Mucosa of descending colon (tissue), 3 donors: ENCODE data around the gene NADK2. TPM values are rescaled to one million over a fixed set of nuclear protein-coding genes. Genes with fewer than 3 reads are reported as not detected.

Experiments
- ATAC-seq: fragments of 200-7000 bp; cut with Tn5 transposase; one replicate; pipeline ENCODE4 v1.9.1; 2020; ENCODE audit warnings: mild to moderate bottlenecking, moderate library complexity
- DNase-seq, 3 donors: peaks; one replicate each; pipeline ENCODE4 v3.0.0-alpha.2; 2020
- H3K36me3 ChIP-seq: fragments of 200-600 bp; one replicate; pipeline ENCODE4 v1.8.0; 2021; ENCODE audit warnings: low read depth, mild to moderate bottlenecking
- H3K4me1 ChIP-seq: fragments of 200-600 bp; one replicate; pipeline ENCODE4 v1.8.0; 2021; ENCODE audit warnings: low read depth, mild to moderate bottlenecking
- H3K4me3 ChIP-seq: fragments of 200-600 bp; one replicate; pipeline ENCODE4 v1.8.0; 2021; ENCODE audit warnings: mild to moderate bottlenecking
- H3K9me3 ChIP-seq: fragments of 200-600 bp; one replicate; pipeline ENCODE4 v1.8.0; 2021; ENCODE audit warnings: mild to moderate bottlenecking
- intact Hi-C, 2 donors: fragments of 100-400 bp; cut with DNase I in 1 of 2; cut with micrococcal nuclease in 1 of 2; formaldehyde crosslinking; loops; one replicate each; pipeline versions ENCODE4 v1.11.0 to v1.11.1; 2022; cut with DNase I, micrococcal nuclease
- total RNA-seq, 3 donors: library from RNA; stranded (reverse); fragmentation: NEBNext Ultra II Directional in 2 of 3; extraction: Animal tissue kit (Norgen Biotek cat#: 25700) in 2 of 3; gene quantifications; one replicate each; pipeline versions ENCODE4 v1.2.1 to v1.2.4, GENCODE V29; 2021 to 2023
- TF ChIP-seq, protein P1 (sequence below): fragments of 200-600 bp; IDR thresholded peaks from one replicate; pipeline ENCODE4 v1.8.0; 2022; ENCODE audit warnings: antibody characterized with exemption, mild to moderate bottlenecking
- donor health status: DM: no; HTN: no; CAD: no; lungs with moderate emphysema.
- donor health status: DM: no; HTN: no; CAD: no.
- donor health status: DM: no; HTN: yes; CAD: no.

NADK2 gene
- total RNA-seq, 3 donors from 2014 or later, result 24.3 to 50.3 (median 24.8) TPM

DNA sequence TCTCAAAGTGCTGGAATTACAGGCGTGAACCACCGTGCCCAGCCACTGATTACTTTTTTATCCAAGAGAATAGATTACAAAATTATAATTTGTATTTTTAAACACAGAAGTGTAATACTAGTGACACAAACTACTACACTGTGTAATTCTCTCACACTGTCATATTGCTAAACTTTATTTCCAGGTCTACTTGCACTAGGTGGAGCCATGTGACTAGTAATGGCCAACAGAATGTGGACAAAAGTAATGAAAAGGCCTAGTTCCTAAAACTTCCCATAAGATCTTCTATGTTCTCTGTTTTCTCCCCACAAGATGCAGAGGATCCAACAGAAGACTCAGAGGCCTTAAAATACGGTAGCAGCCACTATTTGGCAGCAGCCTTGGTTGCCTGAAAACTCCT lies 27.3 kb downstream of the NADK2 start:
- Histone ChIP-seq H3K4me1 (no peaks in the 10 kb centered on the region), H3K36me3 (no peaks in the 10 kb centered on the region), H3K9me3 (no peaks in the 10 kb centered on the region), H3K4me3 (no peak overlapping the region)
- DNase-seq (no peak), ATAC-seq (no peak)
- TF ChIP-seq, protein P1, sequence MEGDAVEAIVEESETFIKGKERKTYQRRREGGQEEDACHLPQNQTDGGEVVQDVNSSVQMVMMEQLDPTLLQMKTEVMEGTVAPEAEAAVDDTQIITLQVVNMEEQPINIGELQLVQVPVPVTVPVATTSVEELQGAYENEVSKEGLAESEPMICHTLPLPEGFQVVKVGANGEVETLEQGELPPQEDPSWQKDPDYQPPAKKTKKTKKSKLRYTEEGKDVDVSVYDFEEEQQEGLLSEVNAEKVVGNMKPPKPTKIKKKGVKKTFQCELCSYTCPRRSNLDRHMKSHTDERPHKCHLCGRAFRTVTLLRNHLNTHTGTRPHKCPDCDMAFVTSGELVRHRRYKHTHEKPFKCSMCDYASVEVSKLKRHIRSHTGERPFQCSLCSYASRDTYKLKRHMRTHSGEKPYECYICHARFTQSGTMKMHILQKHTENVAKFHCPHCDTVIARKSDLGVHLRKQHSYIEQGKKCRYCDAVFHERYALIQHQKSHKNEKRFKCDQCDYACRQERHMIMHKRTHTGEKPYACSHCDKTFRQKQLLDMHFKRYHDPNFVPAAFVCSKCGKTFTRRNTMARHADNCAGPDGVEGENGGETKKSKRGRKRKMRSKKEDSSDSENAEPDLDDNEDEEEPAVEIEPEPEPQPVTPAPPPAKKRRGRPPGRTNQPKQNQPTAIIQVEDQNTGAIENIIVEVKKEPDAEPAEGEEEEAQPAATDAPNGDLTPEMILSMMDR, result no peak
- intact Hi-C loops, result no loop called here

DNA sequence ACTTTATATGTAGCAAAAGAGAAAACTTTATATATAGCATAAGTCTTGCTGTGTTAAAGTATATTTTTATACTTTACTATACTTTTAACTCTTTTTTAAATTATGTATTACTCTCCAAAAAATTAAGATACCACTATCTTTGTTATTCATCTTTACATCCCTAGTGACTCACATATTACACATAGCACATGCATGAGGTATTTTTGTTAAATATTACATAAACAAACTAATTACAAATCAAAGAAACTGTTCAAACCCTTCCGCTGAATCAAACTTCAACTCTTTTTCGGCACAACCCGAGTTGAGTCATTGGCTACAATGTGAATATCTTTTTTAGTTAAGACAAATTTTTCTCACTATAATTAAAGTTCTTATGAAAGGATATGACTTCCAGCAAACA lies 32.1 kb downstream of the NADK2 start:
- Histone ChIP-seq H3K36me3 (no peaks in the 10 kb centered on the region), H3K9me3 (no peaks in the 10 kb centered on the region), H3K4me3 (no peak overlapping the region), H3K4me1 (no peaks in the 10 kb centered on the region)
- DNase-seq (no peak), ATAC-seq (no peak)
- intact Hi-C loops, result no loop called here
- TF ChIP-seq, protein P1, result no peak

DNA sequence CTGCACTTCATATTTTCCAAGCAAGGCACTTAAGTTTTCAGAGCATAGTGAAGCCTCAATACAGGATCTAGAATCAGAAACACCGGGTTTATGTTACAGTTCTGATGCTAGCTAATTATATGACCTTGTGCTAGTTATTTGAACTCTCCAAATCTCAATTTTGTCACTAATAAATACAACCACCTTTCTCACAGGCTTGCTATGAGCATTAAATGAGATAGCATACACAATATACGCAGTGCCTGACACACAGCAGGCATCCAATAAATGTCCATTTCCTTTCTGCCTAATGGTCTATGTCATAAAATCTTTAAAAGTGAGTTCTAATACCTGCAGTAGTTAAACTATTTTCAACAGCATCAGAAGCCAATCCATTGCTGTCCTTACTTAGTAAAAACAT lies 32.9 kb downstream of the NADK2 start:
- no peaks in the 10 kb centered on the region for H3K4me1 ChIP-seq
- no peaks in the 10 kb centered on the region for H3K36me3 ChIP-seq
- DNase-seq (no peak), ATAC-seq (no peak)
- intact Hi-C loops, result no loop called here
- H3K9me3 ChIP-seq, result no peaks in the 10 kb centered on the region
- TF ChIP-seq, protein P1, result no peak
- no peak overlapping the region for H3K4me3 ChIP-seq

DNA sequence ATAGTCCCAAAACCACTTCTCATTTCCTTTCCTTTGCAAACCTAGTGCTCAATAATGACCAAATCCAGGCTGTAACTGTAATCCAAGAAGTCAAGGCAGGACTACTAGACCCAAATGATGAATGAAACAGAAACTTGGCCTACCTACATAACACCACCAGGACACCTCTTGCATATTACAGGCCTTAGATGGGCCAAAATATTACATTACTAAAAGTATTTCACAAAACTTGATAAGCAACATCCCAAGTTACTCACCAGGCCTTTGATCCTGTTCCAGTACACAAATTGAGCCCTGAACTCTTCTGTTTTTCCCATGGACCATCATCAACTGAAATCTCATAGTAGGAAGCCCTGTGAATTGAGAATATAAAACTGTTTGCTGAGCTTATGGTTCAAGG lies 34.8 kb downstream of the NADK2 start:
- intact Hi-C loops, result no loop called here
- ATAC-seq, result no peak

DNA sequence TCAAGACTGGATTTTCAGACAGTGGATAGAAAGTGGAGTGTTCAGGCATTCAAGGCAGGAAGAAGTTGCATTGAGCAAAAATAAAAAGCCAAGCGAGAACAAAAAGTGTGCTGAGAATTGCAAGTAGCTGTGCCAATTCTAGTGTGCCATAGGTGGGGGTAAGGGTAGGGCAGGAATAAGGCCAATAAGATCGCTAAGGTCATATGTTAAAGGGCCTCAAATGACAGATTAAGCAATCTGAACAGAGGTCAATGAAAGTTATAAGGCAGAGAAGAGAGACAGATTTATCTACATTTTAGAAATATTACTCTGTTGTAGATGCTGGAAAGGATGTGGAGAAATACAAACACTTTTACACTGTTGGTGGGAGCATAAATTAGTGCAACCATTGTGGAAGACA lies 36.4 kb downstream of the NADK2 start:
- ATAC-seq (no peak), DNase-seq (no peak)
- TF ChIP-seq, protein P1, result no peak
- no peaks in the 10 kb centered on the region for H3K4me1 ChIP-seq
- intact Hi-C loops, result no loop called here
- H3K36me3 ChIP-seq, result no peaks in the 10 kb centered on the region
- no peak overlapping the region for H3K4me3 ChIP-seq
- no peaks in the 10 kb centered on the region for H3K9me3 ChIP-seq

More for the DNA sequence above, 34.8 kb downstream of the NADK2 start:
- H3K4me1 ChIP-seq, result no peaks in the 10 kb centered on the region
- H3K4me3 ChIP-seq, result no peak overlapping the region
- TF ChIP-seq, protein P1, result no peak
- no peaks in the 10 kb centered on the region for H3K9me3 ChIP-seq
- H3K36me3 ChIP-seq, result no peaks in the 10 kb centered on the region
- DNase-seq, result no peak

DNA sequence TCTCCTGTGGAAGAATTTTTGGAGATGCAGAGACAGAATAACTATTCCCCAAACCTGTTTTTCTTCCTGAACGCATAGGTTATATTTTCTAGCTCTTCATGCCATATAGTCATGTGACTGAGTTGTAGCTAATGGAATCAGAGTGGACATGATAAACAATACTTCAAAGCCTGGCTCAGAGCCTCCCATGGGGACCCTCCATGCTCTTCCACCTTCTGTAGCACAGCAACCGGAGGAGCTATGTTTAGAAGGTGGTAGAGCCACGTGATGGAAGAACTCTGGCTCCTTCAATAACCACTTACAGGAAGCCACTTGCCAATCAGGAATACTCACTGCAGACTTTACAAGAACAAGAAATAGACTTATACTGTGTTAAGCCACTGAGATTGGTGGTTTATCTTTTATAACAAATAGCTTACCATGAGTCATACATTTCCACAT lies 39.2 kb downstream of the NADK2 start:
- no peak for DNase-seq
- ATAC-seq, result no peak
- Histone ChIP-seq H3K4me3 (no peak overlapping the region), H3K9me3 (no peaks in the 10 kb centered on the region), H3K4me1 (no peaks in the 10 kb centered on the region), H3K36me3 (no peaks in the 10 kb centered on the region)
- TF ChIP-seq, protein P1, result no peak
- intact Hi-C loops, result no loop called here
